Kidney tubule cell (primary cell): ENCODE results near the gene SPAG16.
"Not testable (repeated sequence)": the region's sequence is repeated elsewhere in the genome, so short reads cannot be mapped to it uniquely, and the experiment has no call there.

ENCODE experiments used
- DNase-seq: peaks from one replicate; pipeline ENCODE4 v3.0.0-alpha.2; 2018; ENCODE audit warnings: low spot score

SPAG16 gene

DNA sequence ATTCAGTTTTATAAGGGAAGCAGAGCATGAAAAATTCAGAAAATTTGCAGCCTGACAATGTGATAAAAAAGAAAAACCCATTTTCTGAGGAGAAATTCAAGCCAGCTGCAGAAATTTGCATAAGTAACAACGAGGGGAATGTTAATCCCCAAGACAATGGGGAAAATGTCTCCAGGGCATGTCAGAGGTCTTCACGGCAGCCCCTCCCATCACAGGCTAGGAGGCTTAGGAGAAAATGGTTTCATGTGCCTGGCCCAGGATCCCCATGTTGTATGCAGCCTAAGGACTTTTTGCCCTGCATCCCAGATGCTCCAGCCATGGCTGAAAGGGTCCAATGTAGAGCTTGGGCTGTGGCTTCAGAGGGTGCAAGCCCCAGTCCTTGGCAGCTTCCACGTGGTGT, 714.7 kb downstream of the SPAG16 start:
- DNase-seq, result not testable (repeated sequence)

DNA sequence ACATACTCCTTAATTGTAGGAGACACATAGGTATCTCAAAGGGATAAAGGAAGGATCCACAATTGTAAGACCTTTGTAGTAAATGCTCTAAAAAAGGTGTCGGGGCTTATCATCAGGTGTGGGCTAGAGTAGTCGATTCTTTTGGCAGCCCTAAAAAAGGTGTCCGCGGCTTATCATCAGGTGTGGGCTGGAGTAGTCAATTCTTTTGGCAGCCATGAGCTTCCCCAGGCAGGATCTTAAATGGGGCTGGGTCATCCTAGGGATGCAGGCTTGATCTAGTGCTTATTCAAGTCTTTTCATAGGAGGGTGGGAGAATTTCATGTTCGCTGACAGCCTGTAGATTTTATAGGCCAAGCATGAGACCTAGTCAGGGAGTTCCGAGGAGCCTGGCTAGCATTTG, 720.2 kb downstream of the SPAG16 start:
- DNase-seq, result no peak

DNA sequence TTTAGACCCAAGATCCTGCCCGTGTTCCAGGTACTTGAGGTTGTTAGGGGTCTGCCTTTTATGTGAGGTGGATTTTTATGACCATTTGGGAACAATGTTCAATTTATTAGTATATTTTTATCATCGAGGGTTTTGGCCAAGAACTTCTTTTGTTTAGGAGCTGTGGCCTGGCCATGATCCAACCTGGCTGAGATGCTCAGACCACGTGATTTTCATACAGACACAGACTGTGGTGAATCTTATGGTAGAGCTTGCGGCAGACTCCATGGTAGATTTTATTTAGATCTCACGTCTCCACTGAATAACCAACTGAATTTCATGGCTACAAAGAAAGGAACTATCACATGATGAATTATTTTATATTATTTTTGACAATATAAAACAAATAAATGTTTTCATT, 721.1 kb downstream of the SPAG16 start:
- no peak for DNase-seq

GRCh38 chr2:214006601-214007000, 722.3 kb downstream of the SPAG16 start:
- peak; percentile 59 for DNase-seq

- no peak for DNase-seq
Measured at GRCh38 chr2:214011676-214012075, 727.4 kb downstream of the SPAG16 start.

- no peak for DNase-seq
Measured at GRCh38 chr2:214014551-214015220, 730.4 kb downstream of the SPAG16 start.

GRCh38 chr2:214019229-214019972, 735.1 kb downstream of the SPAG16 start:
- DNase-seq, result peak; percentile 93

DNA sequence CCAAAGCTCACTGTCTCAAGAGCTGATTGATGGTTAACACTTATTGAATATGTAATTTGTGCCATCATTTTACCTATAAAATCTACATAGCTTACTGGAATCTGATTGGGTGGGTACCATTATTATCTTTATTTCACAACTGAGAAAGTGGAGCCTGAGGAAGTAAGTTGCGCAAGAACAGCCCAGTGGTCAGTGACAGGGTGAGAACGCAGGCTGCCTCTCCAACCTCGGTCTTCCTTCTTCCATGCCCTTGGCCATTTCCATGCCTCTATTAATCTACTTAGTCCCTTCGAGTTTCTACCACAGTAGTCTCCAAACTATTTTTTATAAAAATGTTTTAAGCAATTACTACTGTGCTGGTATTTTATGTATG, 735.7 kb downstream of the SPAG16 start:
- DNase-seq, result no peak

GRCh38 chr2:214029190-214029589, 744.9 kb downstream of the SPAG16 start:
- DNase-seq, result no peak

- no peak for DNase-seq
Measured at GRCh38 chr2:214031566-214031965, 747.3 kb downstream of the SPAG16 start.

GRCh38 chr2:214034417-214034816, 750.2 kb downstream of the SPAG16 start:
- DNase-seq, result no peak

DNA sequence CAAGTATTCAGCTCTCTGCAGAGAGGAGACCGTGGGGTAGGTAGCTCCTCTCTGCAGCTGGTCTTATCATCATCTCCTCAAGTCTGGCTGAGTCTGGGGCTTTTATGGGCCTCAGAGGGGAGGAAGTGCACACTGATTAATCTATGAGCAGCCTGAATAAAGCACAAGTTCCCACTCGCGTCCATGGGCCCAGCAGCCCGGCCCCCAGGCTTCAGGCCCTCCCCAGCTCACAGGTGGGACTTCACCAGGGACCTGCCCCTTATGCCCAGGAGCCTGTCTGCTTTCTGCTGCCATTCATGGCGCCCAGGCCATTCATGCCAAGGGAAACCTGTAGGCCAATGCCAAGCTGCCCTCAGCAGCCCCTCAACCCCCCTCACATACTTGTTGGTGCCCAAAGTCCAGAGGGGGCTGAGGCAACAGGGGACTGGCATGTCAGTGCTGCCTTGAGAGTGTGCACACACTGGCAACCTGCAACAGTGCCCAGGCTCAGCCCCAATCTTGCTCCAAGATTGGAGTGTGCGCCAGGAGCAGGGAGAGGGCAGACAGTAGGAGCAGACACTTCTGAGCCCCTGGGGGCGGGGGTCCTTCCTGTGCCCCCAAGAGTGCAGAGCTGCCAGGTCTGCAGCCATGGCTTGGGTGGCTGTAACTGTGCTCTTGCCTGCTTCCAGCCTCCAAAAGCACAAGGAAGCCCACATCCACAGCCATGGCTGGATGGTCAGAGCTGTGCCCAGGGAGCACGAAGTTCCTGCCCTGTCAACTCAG, 751.0 kb downstream of the SPAG16 start:
- no peak for DNase-seq

DNA sequence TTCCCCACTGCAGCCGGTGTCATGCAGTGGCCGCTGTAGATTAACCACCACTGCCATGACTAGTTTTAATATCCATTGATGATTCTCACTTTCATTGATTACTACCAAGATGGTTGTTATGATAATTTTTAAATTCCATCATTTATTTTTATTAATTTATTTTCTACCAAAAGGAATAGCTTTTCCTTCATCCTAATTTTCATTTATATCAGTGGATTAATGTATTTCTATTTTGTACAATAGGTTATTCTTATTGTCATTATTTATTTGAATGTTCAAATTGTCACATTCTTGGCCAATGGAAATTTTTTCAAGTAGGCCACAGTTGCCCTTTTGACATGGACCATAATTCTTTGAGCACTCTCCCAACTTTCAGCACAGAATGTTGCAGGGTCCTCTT, 751.7 kb downstream of the SPAG16 start:
- DNase-seq, result no peak

- DNase-seq, result no peak
Measured at GRCh38 chr2:214038186-214038585, 753.9 kb downstream of the SPAG16 start.

DNA sequence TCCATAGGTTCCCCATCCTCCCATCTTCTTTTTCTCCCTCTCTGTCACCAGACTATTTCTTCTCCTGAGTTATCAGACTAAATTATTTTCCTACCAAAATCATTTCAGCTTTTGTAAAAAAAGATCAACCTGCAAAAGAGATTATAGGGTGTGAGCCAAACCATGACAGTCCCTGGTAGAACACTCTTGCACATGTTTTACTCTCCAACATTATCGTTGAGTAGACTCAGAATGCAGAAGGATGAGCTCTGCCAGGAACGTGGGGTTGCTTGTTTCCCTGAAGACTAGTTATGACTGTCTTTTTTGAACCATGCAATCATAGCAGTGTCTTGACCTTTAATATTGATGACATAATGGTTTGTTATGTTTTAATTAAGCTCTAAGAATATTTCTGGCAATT, 766.5 kb downstream of the SPAG16 start:
- DNase-seq, result no peak

DNA sequence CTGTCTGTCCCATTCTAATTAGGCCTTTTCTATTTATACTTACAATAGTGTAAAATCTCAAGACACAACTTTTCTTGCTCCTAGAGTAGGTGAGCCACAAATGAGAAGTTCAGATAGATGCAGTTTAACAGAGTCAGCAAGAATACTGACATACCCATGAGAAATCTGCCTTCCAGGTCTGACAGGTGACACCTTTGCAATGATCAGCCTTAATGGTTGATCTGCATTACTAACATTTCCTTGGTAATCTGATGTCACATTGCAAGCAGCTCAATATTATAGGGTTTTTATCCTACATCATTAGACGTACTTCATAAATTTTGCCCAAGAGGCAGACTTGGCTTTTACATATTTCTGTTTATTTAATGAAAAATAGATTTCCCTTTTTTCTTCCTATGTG, 767.3 kb downstream of the SPAG16 start:
- no peak for DNase-seq

GRCh38 chr2:214052235-214052634, 768.0 kb downstream of the SPAG16 start:
- DNase-seq, result no peak

GRCh38 chr2:214057986-214058385, 773.7 kb downstream of the SPAG16 start:
- DNase-seq, result peak; percentile 51

GRCh38 chr2:214062279-214062678, 778.0 kb downstream of the SPAG16 start:
- DNase-seq, result not testable (repeated sequence)

GRCh38 chr2:214064471-214064870, 780.2 kb downstream of the SPAG16 start:
- no peak for DNase-seq

GRCh38 chr2:214066862-214067261, 782.6 kb downstream of the SPAG16 start:
- no peak for DNase-seq

- peak; percentile 98 for DNase-seq
Measured at GRCh38 chr2:214069254-214069653, 785.0 kb downstream of the SPAG16 start.

DNA sequence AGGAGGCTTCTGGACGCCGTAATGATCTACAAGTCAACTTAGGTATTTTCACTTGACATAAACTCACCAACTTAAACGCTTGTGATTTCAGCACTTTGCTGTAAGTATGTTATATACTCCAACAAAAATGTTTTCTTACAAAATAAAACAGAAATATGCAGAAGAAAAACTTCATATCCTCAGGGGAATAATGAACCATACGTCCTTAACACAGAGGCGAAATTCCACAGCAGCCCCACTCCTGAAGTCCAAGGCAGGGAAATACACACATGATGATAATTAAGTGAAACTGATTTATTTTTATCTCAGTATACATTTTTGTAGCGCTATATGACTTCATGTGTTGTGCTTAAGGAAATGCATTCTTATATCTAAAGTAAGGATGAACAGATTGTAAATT, 791.2 kb downstream of the SPAG16 start:
- DNase-seq, result no peak
